Esophagus squamous epithelium (tissue), 5 donors: ENCODE measurements around the gene NPTXR. TPM values are rescaled to one million over a fixed set of nuclear protein-coding genes. Genes with fewer than 3 reads are reported as not detected.

Experiments used
- DNase-seq: peaks from one replicate; lab custom pipeline; 2025; lab: John Stamatoyannopoulos, UW
- H3K27ac ChIP-seq, 4 donors: fragments of 200-600 bp; sonication (generic); one replicate each; pipeline ENCODE4 v1.5.1; 2016 to 2019; ENCODE audit warnings: mild to moderate bottlenecking in 1 of 4
- H3K27me3 ChIP-seq, 4 donors: fragments of 200-600 bp; sonication (generic); 1 replicate in 3 of 4; 2 replicates in 1 of 4; pipeline versions ENCODE4 v1.5.1 to v1.6.0; 2017 to 2021; ENCODE audit warnings: antibody characterized with exemption in 1 of 4
- H3K36me3 ChIP-seq, 3 donors: fragments of 200-600 bp; sonication (generic); one replicate each; pipeline ENCODE4 v1.5.1; 2016 to 2019
- H3K4me1 ChIP-seq, 3 donors: fragments of 200-600 bp; sonication (generic); one replicate each; pipeline ENCODE4 v1.5.1; 2017 to 2019
- H3K4me3 ChIP-seq, 4 donors: fragments of 200-600 bp; sonication (generic); 1 replicate in 3 of 4; 2 replicates in 1 of 4; pipeline ENCODE4 v1.5.1; 2016 to 2019; ENCODE audit warnings: mild to moderate bottlenecking in 2 of 4, moderate library complexity in 1 of 4
- H3K9me3 ChIP-seq, 3 donors: fragments of 200-600 bp; sonication (generic); one replicate each; pipeline ENCODE4 v1.5.1; 2016 to 2019
- CTCF ChIP-seq, 6 experiments: fragments of 450-650 bp in 4 of 6; fragments of 200-600 bp in 2 of 6; sonication (generic) in 2 of 6; IDR thresholded peaks; one replicate each; pipeline ENCODE4 v1.5.1; 2016 to 2019; ENCODE audit warnings: antibody characterized with exemption in 6 of 6, mild to moderate bottlenecking in 4 of 6, moderate library complexity in 4 of 6
- POLR2A ChIP-seq, 4 donors: fragments of 450-650 bp; IDR thresholded peaks; one replicate each; pipeline ENCODE4 v1.6.1; 2017; ENCODE audit warnings: antibody characterized with exemption in 4 of 4, mild to moderate bottlenecking in 4 of 4, moderate library complexity in 3 of 4
- WGBS, 2 donors: methylation state at CpG; one replicate each; pipeline ENCODE4 v1.1.5; 2018; 5-methylcytosine and 5-hydroxymethylcytosine counted together
- intact Hi-C: fragments of 100-400 bp; cut with DNase I; formaldehyde crosslinking; loops from one replicate; pipeline ENCODE4 v1.15.0; 2022
- total RNA-seq, 4 donors: library from RNA; depleted of rRNA; stranded (reverse); fragments of >200 nt; gene quantifications; one replicate each; pipeline ENCODE4 v1.1.0, GENCODE V29; 2016
- donor health status: DM: yes; HTN: yes; CAD: no.

Gene NPTXR
- total RNA-seq, 4 donors from 2014 or later, result 0.26 to 2.3 (median 0.63) TPM

- 66 to 76% methylated on average over 7 to 9 of the region's 9 CpGs for WGBS, 2 donors
- intact Hi-C loops, result no loop called here
- TF ChIP-seq CTCF (IDR thresholded peaks at IDR 0.05), result no peak
- TF ChIP-seq POLR2A (IDR thresholded peaks at IDR 0.05), result no peak
- Histone ChIP-seq H3K9me3 (no peaks in the 10 kb centered on the region), H3K4me3 (no peak overlapping the region), H3K4me1 (no peaks in the 10 kb centered on the region), H3K36me3 (no peaks in the 10 kb centered on the region), H3K27ac (no peak overlapping the region), H3K27me3 (peaks cover 0 to 48% (median 0%) of the 10 kb centered on the region in 4 donors)
- no peak for DNase-seq
These were observed 9.4 kb upstream of the NPTXR start for GRCh38 chr22:38853196-38853651.

DNA sequence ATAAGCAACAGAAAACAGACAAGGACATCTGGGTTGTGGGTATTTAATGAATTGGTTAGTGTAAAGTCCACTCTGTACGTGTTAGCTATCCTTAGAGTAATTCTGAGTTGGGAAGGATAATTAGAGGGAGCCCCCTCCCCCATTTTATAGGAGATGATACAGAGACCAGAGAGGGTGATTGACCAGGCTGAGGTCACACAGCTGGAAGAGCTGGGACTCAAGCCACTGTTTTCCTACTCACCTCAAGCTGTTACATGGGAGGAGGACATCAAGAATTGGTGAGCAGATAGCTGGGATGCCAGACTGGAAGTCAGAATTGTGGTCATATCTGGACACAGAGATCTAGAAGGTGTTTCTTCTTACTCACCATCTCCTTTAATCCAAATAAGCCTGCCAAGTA, 8.7 kb upstream of the NPTXR start:
- TF ChIP-seq POLR2A (IDR thresholded peaks at IDR 0.05) (no peak), CTCF (IDR thresholded peaks at IDR 0.05) (no peak)
- no peaks in the 10 kb centered on the region for H3K4me1 ChIP-seq
- no peak overlapping the region for H3K27ac ChIP-seq
- H3K4me3 ChIP-seq, result no peak overlapping the region
- whole genome bisulfite sequencing, 2 donors, result 78 to 87% methylated on average over 1 of the region's 1 CpG
- H3K9me3 ChIP-seq, result no peaks in the 10 kb centered on the region
- intact Hi-C loops, result no loop called here
- H3K27me3 ChIP-seq, result peaks cover 0 to 54% (median 0%) of the 10 kb centered on the region in 4 donors
- DNase-seq, result no peak
- no peaks in the 10 kb centered on the region for H3K36me3 ChIP-seq

- 36 to 37% methylated on average over 13 to 14 of the region's 15 CpGs for whole genome bisulfite sequencing, 2 donors
- Histone ChIP-seq H3K4me3 (no peak overlapping the region), H3K9me3 (no peaks in the 10 kb centered on the region), H3K36me3 (no peaks in the 10 kb centered on the region), H3K27ac (no peak overlapping the region), H3K4me1 (no peaks in the 10 kb centered on the region), H3K27me3 (peaks cover 0 to 63% (median 0%) of the 10 kb centered on the region in 4 donors)
- intact Hi-C loops, result no loop called here
- TF ChIP-seq CTCF (IDR thresholded peaks at IDR 0.05) (no peak), POLR2A (IDR thresholded peaks at IDR 0.05) (no peak)
- no peak for DNase-seq
These were observed 7.4 kb upstream of the NPTXR start for GRCh38 chr22:38850941-38851849.

DNA sequence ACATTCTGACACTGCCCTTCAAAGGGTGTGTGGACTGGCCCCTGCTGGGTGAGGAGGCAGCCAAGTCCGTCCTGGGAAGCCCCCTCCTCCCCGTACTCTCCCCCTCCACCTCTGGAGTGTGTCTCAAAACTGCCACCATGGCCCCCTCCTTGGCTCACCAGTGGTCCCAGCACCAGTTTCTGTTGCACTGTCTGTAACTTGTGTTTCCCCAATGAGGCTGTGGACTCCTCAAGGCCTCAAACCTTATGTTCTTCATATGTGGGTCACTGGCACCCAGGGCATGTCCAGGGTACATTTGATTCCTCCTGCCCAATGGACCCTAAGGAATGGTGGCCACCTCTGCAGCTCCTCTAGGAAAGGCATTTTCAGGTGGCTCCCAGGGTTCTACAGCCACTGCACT, 6.6 kb upstream of the NPTXR start:
- intact Hi-C loops, result no loop called here
- Histone ChIP-seq H3K36me3 (no peaks in the 10 kb centered on the region), H3K4me1 (no peaks in the 10 kb centered on the region), H3K9me3 (no peaks in the 10 kb centered on the region), H3K27ac (no peak overlapping the region), H3K27me3 (peaks cover 0 to 71% (median 0%) of the 10 kb centered on the region in 4 donors), H3K4me3 (no peak overlapping the region)
- no peak for DNase-seq
- TF ChIP-seq CTCF (IDR thresholded peaks at IDR 0.05) (no peak), POLR2A (IDR thresholded peaks at IDR 0.05) (no peak)
- 40 to 67% methylated on average over 1 of the region's 2 CpGs for WGBS, 2 donors

DNA sequence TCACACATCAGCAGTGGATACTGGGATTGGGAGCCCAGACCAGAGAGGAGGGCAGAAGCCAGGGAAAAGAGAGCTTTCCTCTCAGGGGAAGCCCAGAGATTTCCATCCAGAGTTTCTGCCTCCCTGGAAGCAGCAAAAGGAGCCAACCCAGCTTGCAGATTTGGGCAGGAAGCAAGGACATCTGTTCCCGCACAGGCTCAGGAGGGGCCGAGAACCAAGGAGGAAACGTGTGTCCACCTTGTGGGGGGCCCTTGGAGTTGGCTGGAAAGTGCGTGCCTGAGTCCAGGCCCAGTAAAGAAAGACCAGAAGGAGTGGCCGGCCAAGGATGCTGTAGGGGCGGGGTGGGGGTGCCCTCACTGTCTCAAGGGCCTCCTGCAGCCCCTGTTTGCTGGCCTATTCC, 6.0 kb upstream of the NPTXR start:
- intact Hi-C loops, result no loop called here

More for the DNA sequence above, 6.0 kb upstream of the NPTXR start:
- TF ChIP-seq POLR2A (IDR thresholded peaks at IDR 0.05) (no peak), CTCF (IDR thresholded peaks at IDR 0.05) (no peak)
- DNase-seq, result no peak
- Histone ChIP-seq H3K4me1 (no peaks in the 10 kb centered on the region), H3K36me3 (no peaks in the 10 kb centered on the region), H3K9me3 (no peaks in the 10 kb centered on the region), H3K4me3 (no peak overlapping the region), H3K27ac (no peak overlapping the region), H3K27me3 (peaks cover 0 to 77% (median 0%) of the 10 kb centered on the region in 4 donors)
- WGBS, 2 donors, result 73 to 82% methylated on average over 3 to 6 of the region's 6 CpGs
